ENCODE results near the gene SSX2IP. TPM values are rescaled to one million over a fixed set of nuclear protein-coding genes. Genes with fewer than 3 reads are reported as not detected.
"Not testable (repeated sequence)": the region's sequence is repeated elsewhere in the genome, so short reads cannot be mapped to it uniquely, and the experiment has no call there.

Gene SSX2IP
- total RNA-seq, 4 donors from 2014 or later: 1.9 to 8.0 (median 3.9) TPM

DNA sequence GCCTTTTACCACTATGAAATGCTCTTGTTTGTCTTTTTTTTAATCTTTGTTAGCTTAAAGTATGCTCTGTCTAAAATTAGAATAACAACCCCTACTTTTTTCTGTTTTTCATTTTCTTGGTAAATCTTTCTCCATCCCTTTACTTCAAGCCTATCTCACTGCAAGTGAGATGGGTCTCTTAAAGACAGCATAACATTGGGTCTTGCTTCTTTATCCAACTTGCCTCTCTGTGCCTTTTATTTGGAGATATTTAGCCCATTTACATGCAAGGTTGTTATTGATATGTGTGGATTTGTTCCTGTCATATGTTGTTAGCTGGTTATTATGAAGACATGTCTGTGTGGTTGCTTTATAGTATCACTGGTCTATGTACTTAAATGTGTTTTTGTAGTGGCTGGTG, 41.3 kb upstream of the SSX2IP start:
- no peak for DNase-seq (ENCODE audit: low spot score)
- no peak for ATAC-seq (ENCODE audit: low FRiP score)
- TF ChIP-seq, protein P1, sequence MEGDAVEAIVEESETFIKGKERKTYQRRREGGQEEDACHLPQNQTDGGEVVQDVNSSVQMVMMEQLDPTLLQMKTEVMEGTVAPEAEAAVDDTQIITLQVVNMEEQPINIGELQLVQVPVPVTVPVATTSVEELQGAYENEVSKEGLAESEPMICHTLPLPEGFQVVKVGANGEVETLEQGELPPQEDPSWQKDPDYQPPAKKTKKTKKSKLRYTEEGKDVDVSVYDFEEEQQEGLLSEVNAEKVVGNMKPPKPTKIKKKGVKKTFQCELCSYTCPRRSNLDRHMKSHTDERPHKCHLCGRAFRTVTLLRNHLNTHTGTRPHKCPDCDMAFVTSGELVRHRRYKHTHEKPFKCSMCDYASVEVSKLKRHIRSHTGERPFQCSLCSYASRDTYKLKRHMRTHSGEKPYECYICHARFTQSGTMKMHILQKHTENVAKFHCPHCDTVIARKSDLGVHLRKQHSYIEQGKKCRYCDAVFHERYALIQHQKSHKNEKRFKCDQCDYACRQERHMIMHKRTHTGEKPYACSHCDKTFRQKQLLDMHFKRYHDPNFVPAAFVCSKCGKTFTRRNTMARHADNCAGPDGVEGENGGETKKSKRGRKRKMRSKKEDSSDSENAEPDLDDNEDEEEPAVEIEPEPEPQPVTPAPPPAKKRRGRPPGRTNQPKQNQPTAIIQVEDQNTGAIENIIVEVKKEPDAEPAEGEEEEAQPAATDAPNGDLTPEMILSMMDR (IDR thresholded peaks at IDR 0.05): no peak

DNA sequence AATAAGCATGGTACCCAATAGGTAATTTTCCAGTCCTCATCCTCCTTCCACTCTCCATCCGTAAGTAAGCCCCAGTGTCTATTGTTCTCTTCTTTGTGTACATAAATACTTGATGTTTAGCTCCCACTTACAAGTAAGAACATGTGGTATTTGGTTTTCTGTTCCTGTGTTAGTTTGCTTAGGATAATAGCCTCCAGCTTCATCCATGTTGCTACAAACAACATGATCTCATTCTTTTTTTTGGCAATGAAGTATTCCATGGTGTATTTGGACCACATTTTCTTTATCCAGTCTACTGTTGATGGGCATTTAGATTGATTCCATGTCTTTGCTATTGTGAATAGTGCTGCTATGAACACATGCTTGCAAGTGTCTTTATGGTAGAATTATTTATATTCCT, 37.5 kb upstream of the SSX2IP start:
- DNase-seq (ENCODE audit: low spot score); ATAC-seq (ENCODE audit: low FRiP score): not testable (repeated sequence)

DNA sequence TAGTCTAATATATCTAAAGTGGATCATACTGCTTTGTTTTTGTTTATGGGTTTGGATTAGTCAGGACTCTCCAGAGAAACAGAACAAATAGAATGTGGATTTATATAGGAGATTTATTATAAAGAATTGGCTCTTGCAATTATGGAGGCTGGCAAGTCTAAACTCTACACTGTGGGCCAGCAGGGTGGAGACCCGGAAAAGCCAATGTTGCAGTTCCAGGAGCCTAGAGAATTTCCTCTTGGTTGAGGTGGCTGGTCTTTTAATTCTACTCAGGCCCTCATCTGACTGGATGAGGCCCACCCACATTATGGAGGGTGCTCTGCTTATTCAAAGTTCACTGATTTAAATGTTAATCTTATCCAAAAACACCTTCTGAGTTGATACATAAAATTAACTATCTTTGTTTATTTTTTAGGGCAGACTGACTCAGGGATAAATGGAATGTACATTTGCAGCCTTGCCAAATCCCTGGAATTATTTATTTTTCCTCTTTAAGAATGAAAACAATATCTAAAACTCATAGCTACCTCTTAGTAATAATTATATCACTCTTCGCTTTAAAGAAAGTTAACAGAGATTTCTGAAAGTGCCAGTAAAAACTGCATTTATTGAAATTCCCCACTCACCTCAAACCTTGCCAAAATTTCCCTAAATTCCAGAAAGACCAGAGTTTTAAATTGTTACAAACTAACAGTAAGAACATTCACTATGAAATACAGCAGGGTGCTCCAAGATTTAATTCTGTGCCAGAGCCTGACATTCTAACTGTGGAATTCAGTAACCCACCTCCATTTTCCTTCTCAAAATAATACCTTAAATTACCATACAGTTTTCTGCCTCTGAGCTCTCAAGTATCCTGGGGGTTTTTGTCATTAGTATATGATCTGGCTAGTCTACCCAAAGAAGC, 36.6 kb upstream of the SSX2IP start:
- ATAC-seq (ENCODE audit: low FRiP score) (no peak), DNase-seq (ENCODE audit: low spot score) (no peak)
- TF ChIP-seq, protein P1 (IDR thresholded peaks at IDR 0.05): no peak

DNA sequence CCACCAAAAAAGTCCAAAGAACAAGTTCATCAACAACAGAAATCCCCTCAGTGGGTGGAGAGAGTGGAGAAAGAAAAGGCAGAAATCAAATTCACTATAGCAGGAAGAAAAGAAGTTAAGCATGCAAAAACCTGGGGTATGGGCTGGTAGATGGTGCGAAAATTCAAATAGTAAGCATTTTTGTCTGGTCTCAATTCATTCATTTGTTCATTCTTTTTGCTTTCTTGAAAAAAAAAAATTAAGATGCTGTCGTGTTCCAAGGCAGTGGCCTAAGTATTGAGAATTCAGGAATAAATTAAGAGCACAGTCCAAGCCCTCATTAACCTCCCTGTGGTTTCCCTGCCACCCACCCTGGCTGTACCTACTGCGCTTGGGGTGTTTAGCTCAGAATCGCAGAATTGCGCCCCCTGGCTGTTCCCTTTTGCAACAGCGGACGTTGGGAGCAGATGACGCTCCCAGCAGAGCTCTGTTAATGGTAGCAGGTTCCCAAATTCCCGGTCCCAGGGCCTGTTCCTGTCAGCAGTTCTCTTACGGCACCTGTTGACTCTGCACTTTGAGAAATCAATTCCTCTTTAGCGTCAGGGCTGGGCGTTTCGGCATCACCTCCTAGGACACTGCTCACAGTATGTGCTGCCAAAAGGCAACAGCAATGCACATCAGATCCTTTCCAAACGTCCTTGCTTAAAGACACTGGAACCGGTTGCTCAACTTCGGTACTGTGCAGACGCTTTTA, 34.0 kb upstream of the SSX2IP start:
- ATAC-seq (ENCODE audit: low FRiP score) (no peak), DNase-seq (ENCODE audit: low spot score) (no peak)
- TF ChIP-seq, protein P1 (IDR thresholded peaks at IDR 0.05): no peak

DNA sequence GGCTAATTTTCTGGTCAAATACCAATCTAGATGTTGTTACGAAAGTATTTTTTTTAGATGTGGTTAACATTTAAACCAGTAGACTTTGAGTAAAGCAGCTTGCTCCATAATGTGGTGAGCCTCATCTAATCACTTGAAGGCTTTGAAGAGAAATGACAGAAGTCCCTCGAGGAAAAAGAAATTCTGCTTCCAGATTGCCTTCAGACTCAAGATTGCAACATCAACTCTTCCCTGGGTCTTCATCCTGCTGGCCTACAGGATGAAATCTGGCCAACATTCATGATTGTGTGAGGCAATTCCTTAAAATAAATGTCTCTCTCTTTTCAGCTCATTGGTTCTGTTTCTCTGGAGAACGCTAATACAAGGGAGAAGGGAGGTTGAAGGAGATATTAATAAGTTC, 32.5 kb upstream of the SSX2IP start:
- DNase-seq (ENCODE audit: low spot score) (no peak), ATAC-seq (ENCODE audit: low FRiP score) (peak; percentile 42)
- TF ChIP-seq, protein P1 (IDR thresholded peaks at IDR 0.05): no peak

DNA sequence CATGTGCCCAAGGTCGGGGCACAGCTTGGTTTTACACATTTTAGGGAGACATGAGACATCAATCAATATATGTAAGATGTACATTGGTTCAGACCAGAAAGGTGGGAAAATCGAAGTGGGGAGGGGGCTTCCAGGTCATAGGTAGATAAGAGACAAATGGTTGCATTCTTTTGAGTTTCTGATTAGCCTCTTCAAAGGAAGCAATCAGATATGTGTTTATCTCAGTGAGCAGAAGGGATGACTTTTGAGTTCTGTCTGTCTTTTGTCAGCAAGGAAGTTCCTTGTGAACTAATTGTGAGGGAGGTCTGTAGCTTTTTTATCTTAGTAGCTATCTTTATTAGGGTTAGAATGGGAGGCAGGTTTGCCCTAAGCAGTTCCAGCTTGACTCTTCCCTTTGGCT, 31.6 kb upstream of the SSX2IP start:
- not testable (repeated sequence) for DNase-seq (ENCODE audit: low spot score); ATAC-seq (ENCODE audit: low FRiP score)

DNA sequence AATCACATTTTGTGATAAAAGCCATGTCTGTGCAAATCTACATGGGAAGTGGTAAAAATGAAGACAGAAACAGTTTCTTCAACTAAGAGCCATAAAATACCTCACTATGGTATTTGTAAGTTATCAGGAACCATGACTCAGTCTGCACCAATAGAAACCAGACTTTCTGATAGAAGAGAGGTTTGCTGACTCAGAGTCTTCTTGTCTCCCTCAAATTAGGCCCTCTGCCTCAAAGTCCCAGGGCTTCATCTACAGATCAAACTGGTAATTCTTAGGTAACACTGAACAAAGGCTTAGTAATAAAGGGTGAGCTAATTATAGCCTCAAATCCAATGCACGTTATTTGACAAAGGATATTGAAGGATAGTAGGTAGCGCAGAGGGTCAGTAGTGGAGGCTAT, 30.9 kb upstream of the SSX2IP start:
- DNase-seq (ENCODE audit: low spot score) (no peak), ATAC-seq (ENCODE audit: low FRiP score) (no peak)
- TF ChIP-seq, protein P1 (IDR thresholded peaks at IDR 0.05): no peak

Measured in omental fat pad (tissue), 4 donors.